HepG2 (cell line): ENCODE results near the gene CAPN14. TPM values are rescaled to one million over a fixed set of nuclear protein-coding genes. Genes with fewer than 3 reads are reported as not detected.

Experiments
- ATAC-seq: fragments of 200-7000 bp; cut with Tn5 transposase; 3 replicates; pipeline ENCODE4 v1.9.1; 2020; ENCODE audit warnings: mild to moderate bottlenecking, moderate library complexity
- BruUV-seq: library from RNA; stranded (reverse); fragments of 400-500 nt; replicated peaks from 2 replicates; lab custom pipeline; 2021; lab: Mats Ljungman, UMichigan
- CTCF ChIA-PET: fragments of 300-600 bp; formaldehyde crosslinking; extraction: SDS; loops from one replicate; lab custom pipeline; 2021; ENCODE audit warnings: low total read pairs, inconsistent platforms, low intra/inter-chr PET ratio; lab: Yijun Ruan, JAX
- POLR2A ChIA-PET: fragments of 350-600 bp; sonication (Branson Sonifier 250); formaldehyde crosslinking; loops from one replicate; lab custom pipeline; 2020; ENCODE audit warnings: antibody characterized with exemption, inconsistent platforms; lab: Yijun Ruan, JAX
- DNase-seq: peaks from one replicate; pipeline ENCODE4 v3.0.0-alpha.2; 2015; ENCODE audit warnings: low spot score
- FAIRE-seq: peaks from 3 replicates; lab custom pipeline; 2011; peaks lifted over from hg19 to GRCh38; lab: Jason Lieb, UNC
- H2AFZ ChIP-seq: one replicate; pipeline ENCODE4 v1.6.1; 2011; ENCODE audit warnings: low read length, inconsistent platforms
- H3K27ac ChIP-seq: fragments of 300-600 bp; 3 replicates; pipeline ENCODE4 v1.8.0; 2011; ENCODE audit warnings: mixed run types, mild to moderate bottlenecking, mixed read lengths, low read length, inconsistent platforms; ENCODE audit not compliant: insufficient read depth; ENCODE audit errors: extremely low read length
- H3K27me3 ChIP-seq, 2 experiments: fragments of 200-600 bp in 1 of 2; 2 replicates in 1 of 2; 3 replicates in 1 of 2; pipeline versions ENCODE4 v1.6.0 to v1.8.0; 2011; ENCODE audit warnings: low read length in 2 of 2, mild to moderate bottlenecking in 2 of 2, moderate library complexity in 2 of 2, inconsistent platforms in 1 of 2; ENCODE audit not compliant: insufficient read depth in 2 of 2, control insufficient read depth in 1 of 2
- H3K36me3 ChIP-seq, 2 experiments: fragments of 200-600 bp in 1 of 2; replicated peaks in 1 of 2; 2 replicates in 1 of 2; 3 replicates in 1 of 2; pipeline versions ENCODE4 v1.5.1 to v1.8.0; 2011; ENCODE audit warnings: low read length in 2 of 2, inconsistent platforms in 1 of 2; ENCODE audit not compliant: insufficient read depth in 2 of 2, control insufficient read depth in 1 of 2
- H3K4me1 ChIP-seq: 2 replicates; pipeline ENCODE4 v1.5.1; 2012; ENCODE audit warnings: low read length, inconsistent platforms; ENCODE audit not compliant: insufficient read depth
- H3K4me2 ChIP-seq: 2 replicates; pipeline ENCODE4 v1.6.0; 2011; ENCODE audit warnings: low read depth, low read length, inconsistent platforms
- H3K4me3 ChIP-seq, 3 experiments: fragments of 200-600 bp in 1 of 3; sonication (generic), shearing (Covaris generic) in 1 of 3; replicated peaks in 1 of 3; 2 replicates each; pipeline ENCODE4 v1.5.1; 2011 to 2016; ENCODE audit warnings: low read length in 3 of 3, inconsistent platforms in 2 of 3, low read depth in 2 of 3, mild to moderate bottlenecking in 2 of 3, control low read depth in 1 of 3, mixed read lengths in 1 of 3; ENCODE audit not compliant: insufficient read depth in 1 of 3
- H3K79me2 ChIP-seq: one replicate; pipeline ENCODE4 v1.6.1; 2011; ENCODE audit warnings: low read length, inconsistent platforms; ENCODE audit not compliant: insufficient read depth
- H3K9ac ChIP-seq: 2 replicates; pipeline ENCODE4 v1.6.0; 2011; ENCODE audit warnings: mild to moderate bottlenecking, low read depth, low read length, inconsistent platforms; ENCODE audit not compliant: insufficient read depth
- H3K9me3 ChIP-seq: 2 replicates; pipeline ENCODE4 v1.5.1; 2012; ENCODE audit warnings: mild to moderate bottlenecking, low read length
- H4K20me1 ChIP-seq: 2 replicates; pipeline ENCODE4 v1.6.0; 2011; ENCODE audit warnings: inconsistent platforms, mild to moderate bottlenecking, low read length, moderate library complexity; ENCODE audit not compliant: insufficient read depth
- EEA1 ChIP-seq: sonication (generic); formaldehyde crosslinking; IDR thresholded peaks from 2 replicates; pipeline ENCODE4 v1.5.1; 2020; ENCODE audit warnings: mild to moderate bottlenecking, missing genetic modification reagents, borderline replicate concordance
- ESRRA ChIP-seq: sonication (generic); formaldehyde crosslinking; IDR thresholded peaks from 2 replicates; pipeline ENCODE4 v1.5.1; 2020; ENCODE audit warnings: mild to moderate bottlenecking, low read depth, missing genetic modification reagents
- FOXP1 ChIP-seq, 2 experiments: fragments of 450-650 bp in 1 of 2; IDR thresholded peaks; 2 replicates each; pipeline ENCODE4 v1.6.1; 2017 to 2018; ENCODE audit warnings: antibody characterized with exemption in 1 of 2
- GATAD1 ChIP-seq: IDR thresholded peaks from 2 replicates; pipeline ENCODE4 v1.6.1; 2016; ENCODE audit warnings: missing genetic modification reagents, missing compliant biosample characterization
- IRF2 ChIP-seq: IDR thresholded peaks from 2 replicates; pipeline ENCODE4 v1.6.1; 2018; ENCODE audit warnings: missing genetic modification reagents, missing compliant biosample characterization
- KAT2B ChIP-seq: fragments of 150-350 bp; IDR thresholded peaks from 2 replicates; pipeline ENCODE4 v1.6.1; 2014; ENCODE audit warnings: low read depth, low read length, borderline replicate concordance
- KMT2B ChIP-seq: IDR thresholded peaks from 2 replicates; pipeline ENCODE4 v1.6.1; 2016; ENCODE audit warnings: missing genetic modification reagents, missing compliant biosample characterization
- MBD4 ChIP-seq: IDR thresholded peaks from 2 replicates; pipeline ENCODE4 v1.6.1; 2012; ENCODE audit warnings: low read length, inconsistent platforms, borderline replicate concordance
- SMAD9 ChIP-seq: sonication (generic); formaldehyde crosslinking; IDR thresholded peaks from 2 replicates; pipeline ENCODE4 v1.5.1; 2020; ENCODE audit warnings: mild to moderate bottlenecking, missing genetic modification reagents
- TP53 ChIP-seq: sonication (generic); formaldehyde crosslinking; conservative IDR thresholded peaks from 2 replicates; pipeline ENCODE4 v1.4.0; 2020; ENCODE audit warnings: missing genetic modification reagents
- ZFP37 ChIP-seq: sonication (generic); formaldehyde crosslinking; IDR thresholded peaks from 2 replicates; pipeline ENCODE4 v1.4.0; 2020; ENCODE audit warnings: missing genetic modification reagents, borderline replicate concordance
- ZNF546 ChIP-seq: sonication (generic); formaldehyde crosslinking; conservative IDR thresholded peaks from 2 replicates; pipeline ENCODE4 v1.8.1; 2023; ENCODE audit warnings: mild to moderate bottlenecking, missing genetic modification reagents
- WGBS: methylation state at CpG from one replicate; pipeline ENCODE4 v1.1.6; 2017; ENCODE audit warnings: low lambda C conversion rate; 5-methylcytosine and 5-hydroxymethylcytosine counted together
- in situ Hi-C: cut with HindIII; loops from 2 replicates; pipeline ENCODE4 v1.10.0; 2017; ENCODE audit warnings: low pct_unique_long_range_greater_than_20kb; ENCODE audit not compliant: extremely low pct_ligation_motif_present
- intact Hi-C: fragments of 100-400 bp; cut with micrococcal nuclease; formaldehyde crosslinking; loops from one replicate; pipeline ENCODE4 v1.10.0; 2022; ENCODE audit not compliant: unreplicated experiment
- polyA plus RNA-seq, 8 experiments: library from polyadenylated mRNA; depleted of rRNA in 3 of 8; stranded (reverse) in 7 of 8; unstranded in 1 of 8; fragments of >200 nt; fragmentation: Illumina TruSeq in 4 of 8; extraction: Trizol in 4 of 8; gene quantifications; 2 replicates each; pipeline versions ENCODE4 v1.2.1 to v1.2.3, GENCODE V29; 2011 to 2016; ENCODE audit warnings: low read depth in 4 of 8, missing spikeins in 1 of 8, mixed read lengths in 1 of 8; ENCODE audit not compliant: insufficient read depth in 1 of 8
- total RNA-seq, 5 experiments: library from RNA; depleted of rRNA; stranded (reverse); fragments of >200 nt; fragmentation: Illumina TruSeq; extraction: Trizol; gene quantifications; 2 replicates each; pipeline ENCODE4 v1.2.3, GENCODE V29; 2016; ENCODE audit warnings: low read depth in 1 of 5
- TF ChIP-seq, protein P1 (sequence below): sonication (generic); formaldehyde crosslinking; IDR thresholded peaks from 2 replicates; pipeline ENCODE4 v1.4.0; 2020; ENCODE audit warnings: mild to moderate bottlenecking, missing genetic modification reagents
- TF ChIP-seq, protein P2 (sequence below): sonication (generic); formaldehyde crosslinking; IDR thresholded peaks from 2 replicates; pipeline ENCODE4 v1.4.0; 2020; ENCODE audit warnings: low read depth, mild to moderate bottlenecking, missing genetic modification reagents
- TF ChIP-seq, protein P3 (sequence below): sonication (generic); formaldehyde crosslinking; IDR thresholded peaks from 2 replicates; pipeline ENCODE4 v1.4.0; 2020; ENCODE audit warnings: missing genetic modification reagents
- TF ChIP-seq, protein P4 (sequence below): sonication (generic); formaldehyde crosslinking; IDR thresholded peaks from 2 replicates; pipeline ENCODE4 v1.4.0; 2020; ENCODE audit warnings: missing genetic modification reagents
- TF ChIP-seq, protein P5 (sequence below): sonication (generic); formaldehyde crosslinking; IDR thresholded peaks from 2 replicates; pipeline ENCODE4 v1.5.1; 2020; ENCODE audit warnings: mild to moderate bottlenecking, missing genetic modification reagents, moderate library complexity
- TF ChIP-seq, protein P6 (sequence below): sonication (generic); formaldehyde crosslinking; IDR thresholded peaks from 2 replicates; pipeline ENCODE4 v1.4.0; 2020; ENCODE audit warnings: mild to moderate bottlenecking, low read depth, missing genetic modification reagents

The CAPN14 gene
- total and polyA plus RNA-seq, 2 of the 13 experiments (the other 11 are each of a cell fraction or from before 2014, with no cell fraction given), result not detected

DNA sequence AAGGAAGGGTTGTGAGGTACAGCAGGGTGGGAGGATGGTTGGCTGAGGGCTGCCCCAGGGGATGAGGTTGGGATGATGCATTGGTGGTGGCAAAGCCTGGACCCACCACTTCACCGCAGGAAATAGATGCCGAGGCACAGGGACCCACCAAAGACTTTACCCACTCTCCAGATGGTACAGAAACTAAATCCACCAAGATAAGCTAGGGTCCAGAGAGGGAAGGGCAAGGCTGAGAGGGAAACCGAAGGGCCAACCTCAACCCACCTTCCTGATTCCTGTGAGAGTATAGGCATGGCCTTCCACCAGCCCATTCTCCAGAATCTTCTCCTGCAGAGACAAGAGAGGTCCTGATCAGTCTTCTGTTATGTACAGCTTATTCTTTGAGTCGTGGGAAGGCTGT lies 18.1 kb downstream of the CAPN14 start:
- Histone ChIP-seq H3K4me1 (no peaks in the 10 kb centered on the region), H3K9ac (no peak overlapping the region), H3K9me3 (no peaks in the 10 kb centered on the region), H3K27ac (no peak overlapping the region), H3K79me2 (no peaks in the 10 kb centered on the region), H3K27me3 (peaks cover 0 to 16% of the 10 kb centered on the region in 2 experiments; a peak in 3 of 5 replicates), H4K20me1 (no peaks in the 10 kb centered on the region), H3K36me3 (no peaks in the 10 kb centered on the region; a peak in 1 of 5 replicates), H3K4me2 (no peak overlapping the region), H3K4me3 (no peak overlapping the region), H2AFZ (no peak overlapping the region)
- intact Hi-C loops, result no loop called here
- FAIRE-seq (no peak), DNase-seq (no peak), ATAC-seq (no peak)
- TF ChIP-seq IRF2 (CRISPR knock-in tag) (no peak), TP53 (CRISPR knock-in tag) (no peak), SMAD9 (CRISPR knock-in tag) (no peak), FOXP1 (IDR thresholded peaks at IDR 0.05) (no peak), FOXP1 (CRISPR knock-in tag; IDR thresholded peaks at IDR 0.05) (no peak), MBD4 (no peak), ESRRA (CRISPR knock-in tag) (no peak), KAT2B (no peak), KMT2B (no peak), GATAD1 (no peak), ZFP37 (CRISPR knock-in tag) (no peak), ZNF546 (CRISPR knock-in tag) (no peak), EEA1 (no peak)
- TF ChIP-seq, protein P1, sequence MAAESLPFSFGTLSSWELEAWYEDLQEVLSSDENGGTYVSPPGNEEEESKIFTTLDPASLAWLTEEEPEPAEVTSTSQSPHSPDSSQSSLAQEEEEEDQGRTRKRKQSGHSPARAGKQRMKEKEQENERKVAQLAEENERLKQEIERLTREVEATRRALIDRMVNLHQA, result no peak
- TF ChIP-seq, protein P2, sequence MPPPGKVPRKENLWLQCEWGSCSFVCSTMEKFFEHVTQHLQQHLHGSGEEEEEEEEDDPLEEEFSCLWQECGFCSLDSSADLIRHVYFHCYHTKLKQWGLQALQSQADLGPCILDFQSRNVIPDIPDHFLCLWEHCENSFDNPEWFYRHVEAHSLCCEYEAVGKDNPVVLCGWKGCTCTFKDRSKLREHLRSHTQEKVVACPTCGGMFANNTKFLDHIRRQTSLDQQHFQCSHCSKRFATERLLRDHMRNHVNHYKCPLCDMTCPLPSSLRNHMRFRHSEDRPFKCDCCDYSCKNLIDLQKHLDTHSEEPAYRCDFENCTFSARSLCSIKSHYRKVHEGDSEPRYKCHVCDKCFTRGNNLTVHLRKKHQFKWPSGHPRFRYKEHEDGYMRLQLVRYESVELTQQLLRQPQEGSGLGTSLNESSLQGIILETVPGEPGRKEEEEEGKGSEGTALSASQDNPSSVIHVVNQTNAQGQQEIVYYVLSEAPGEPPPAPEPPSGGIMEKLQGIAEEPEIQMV (CRISPR knock-in tag), result no peak
- TF ChIP-seq, protein P3, sequence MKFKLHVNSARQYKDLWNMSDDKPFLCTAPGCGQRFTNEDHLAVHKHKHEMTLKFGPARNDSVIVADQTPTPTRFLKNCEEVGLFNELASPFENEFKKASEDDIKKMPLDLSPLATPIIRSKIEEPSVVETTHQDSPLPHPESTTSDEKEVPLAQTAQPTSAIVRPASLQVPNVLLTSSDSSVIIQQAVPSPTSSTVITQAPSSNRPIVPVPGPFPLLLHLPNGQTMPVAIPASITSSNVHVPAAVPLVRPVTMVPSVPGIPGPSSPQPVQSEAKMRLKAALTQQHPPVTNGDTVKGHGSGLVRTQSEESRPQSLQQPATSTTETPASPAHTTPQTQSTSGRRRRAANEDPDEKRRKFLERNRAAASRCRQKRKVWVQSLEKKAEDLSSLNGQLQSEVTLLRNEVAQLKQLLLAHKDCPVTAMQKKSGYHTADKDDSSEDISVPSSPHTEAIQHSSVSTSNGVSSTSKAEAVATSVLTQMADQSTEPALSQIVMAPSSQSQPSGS (CRISPR knock-in tag), result no peak
- TF ChIP-seq, protein P4, sequence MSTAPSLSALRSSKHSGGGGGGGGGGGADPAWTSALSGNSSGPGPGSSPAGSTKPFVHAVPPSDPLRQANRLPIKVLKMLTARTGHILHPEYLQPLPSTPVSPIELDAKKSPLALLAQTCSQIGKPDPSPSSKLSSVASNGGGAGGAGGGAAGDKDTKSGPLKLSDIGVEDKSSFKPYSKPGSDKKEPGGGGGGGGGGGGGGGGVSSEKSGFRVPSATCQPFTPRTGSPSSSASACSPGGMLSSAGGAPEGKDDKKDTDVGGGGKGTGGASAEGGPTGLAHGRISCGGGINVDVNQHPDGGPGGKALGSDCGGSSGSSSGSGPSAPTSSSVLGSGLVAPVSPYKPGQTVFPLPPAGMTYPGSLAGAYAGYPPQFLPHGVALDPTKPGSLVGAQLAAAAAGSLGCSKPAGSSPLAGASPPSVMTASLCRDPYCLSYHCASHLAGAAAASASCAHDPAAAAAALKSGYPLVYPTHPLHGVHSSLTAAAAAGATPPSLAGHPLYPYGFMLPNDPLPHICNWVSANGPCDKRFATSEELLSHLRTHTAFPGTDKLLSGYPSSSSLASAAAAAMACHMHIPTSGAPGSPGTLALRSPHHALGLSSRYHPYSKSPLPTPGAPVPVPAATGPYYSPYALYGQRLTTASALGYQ (CRISPR knock-in tag), result no peak
- TF ChIP-seq, protein P5, sequence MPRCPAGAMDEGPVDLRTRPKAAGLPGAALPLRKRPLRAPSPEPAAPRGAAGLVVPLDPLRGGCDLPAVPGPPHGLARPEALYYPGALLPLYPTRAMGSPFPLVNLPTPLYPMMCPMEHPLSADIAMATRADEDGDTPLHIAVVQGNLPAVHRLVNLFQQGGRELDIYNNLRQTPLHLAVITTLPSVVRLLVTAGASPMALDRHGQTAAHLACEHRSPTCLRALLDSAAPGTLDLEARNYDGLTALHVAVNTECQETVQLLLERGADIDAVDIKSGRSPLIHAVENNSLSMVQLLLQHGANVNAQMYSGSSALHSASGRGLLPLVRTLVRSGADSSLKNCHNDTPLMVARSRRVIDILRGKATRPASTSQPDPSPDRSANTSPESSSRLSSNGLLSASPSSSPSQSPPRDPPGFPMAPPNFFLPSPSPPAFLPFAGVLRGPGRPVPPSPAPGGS (CRISPR knock-in tag), result no peak
- TF ChIP-seq, protein P6, sequence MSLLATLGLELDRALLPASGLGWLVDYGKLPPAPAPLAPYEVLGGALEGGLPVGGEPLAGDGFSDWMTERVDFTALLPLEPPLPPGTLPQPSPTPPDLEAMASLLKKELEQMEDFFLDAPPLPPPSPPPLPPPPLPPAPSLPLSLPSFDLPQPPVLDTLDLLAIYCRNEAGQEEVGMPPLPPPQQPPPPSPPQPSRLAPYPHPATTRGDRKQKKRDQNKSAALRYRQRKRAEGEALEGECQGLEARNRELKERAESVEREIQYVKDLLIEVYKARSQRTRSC, result no peak
- no TSS peak for BruUV-seq
- CTCF ChIA-PET, result no interaction called here
- 17% methylated on average over 4 of the region's 4 CpGs for WGBS
- POLR2A ChIA-PET, result no interaction called here
- in situ Hi-C loops, result no loop called here
